Neutrophil (primary cell): ENCODE results near the gene SPPL2A.

ENCODE experiments used
- H3K27ac ChIP-seq: fragments of 200-600 bp; sonication (generic); 2 replicates; pipeline ENCODE4 v1.5.1; 2016; ENCODE audit warnings: mild to moderate bottlenecking, moderate library complexity
- H3K27me3 ChIP-seq: fragments of 200-600 bp; sonication (generic); 2 replicates; pipeline ENCODE4 v1.6.0; 2016; ENCODE audit warnings: mild to moderate bottlenecking
- H3K36me3 ChIP-seq: fragments of 200-600 bp; sonication (generic); 2 replicates; pipeline ENCODE4 v1.5.1; 2017
- H3K4me1 ChIP-seq, 2 experiments: fragments of 200-600 bp in 1 of 2; sonication (generic) in 1 of 2; 1 replicate in 1 of 2; 2 replicates in 1 of 2; pipeline versions ENCODE4 v1.5.1 to v1.6.1; 2013 to 2016; ENCODE audit warnings: low read depth in 1 of 2, low read length in 1 of 2, mild to moderate bottlenecking in 1 of 2, moderate library complexity in 1 of 2; ENCODE audit not compliant: control insufficient read depth in 1 of 2, insufficient read depth in 1 of 2
- H3K4me3 ChIP-seq, 2 experiments: fragments of 200-600 bp in 1 of 2; sonication (generic) in 1 of 2; 1 replicate in 1 of 2; 2 replicates in 1 of 2; pipeline ENCODE4 v1.5.1; 2013 to 2016; ENCODE audit warnings: low read depth in 1 of 2, low read length in 1 of 2, mild to moderate bottlenecking in 1 of 2, moderate library complexity in 1 of 2
- H3K9me3 ChIP-seq: fragments of 200-600 bp; sonication (generic); 2 replicates; pipeline ENCODE4 v1.5.1; 2016
- CTCF ChIP-seq: fragments of 200-600 bp; sonication (generic); IDR thresholded peaks from 2 replicates; pipeline ENCODE4 v1.5.1; 2016; ENCODE audit warnings: antibody characterized with exemption

SPPL2A gene

GRCh38 chr15:50810128-50810527 is 44.6 kb upstream of the SPPL2A start:
- TF ChIP-seq CTCF, result no peak
- Histone ChIP-seq H3K27ac (no peak overlapping the region), H3K9me3 (no peaks in the 10 kb centered on the region), H3K27me3 (no peaks in the 10 kb centered on the region), H3K36me3 (no peaks in the 10 kb centered on the region), H3K4me3 (no peak overlapping the region), H3K4me1 (no peaks in the 10 kb centered on the region)

GRCh38 chr15:50808728-50809127 is 43.2 kb upstream of the SPPL2A start:
- no peaks in the 10 kb centered on the region for H3K9me3 ChIP-seq
- no peak overlapping the region for H3K27ac ChIP-seq
- H3K4me3 ChIP-seq, result no peak overlapping the region
- no peaks in the 10 kb centered on the region for H3K36me3 ChIP-seq
- no peak for TF ChIP-seq CTCF
- H3K27me3 ChIP-seq, result no peaks in the 10 kb centered on the region
- no peaks in the 10 kb centered on the region for H3K4me1 ChIP-seq

GRCh38 chr15:50803479-50804180 is 38.1 kb upstream of the SPPL2A start:
- Histone ChIP-seq H3K27me3 (no peaks in the 10 kb centered on the region), H3K4me1 (no peaks in the 10 kb centered on the region), H3K36me3 (no peaks in the 10 kb centered on the region), H3K4me3 (no peak overlapping the region), H3K27ac (no peak overlapping the region), H3K9me3 (no peaks in the 10 kb centered on the region)
- TF ChIP-seq CTCF, result no peak

GRCh38 chr15:50800715-50801114 is 35.2 kb upstream of the SPPL2A start:
- Histone ChIP-seq H3K27me3 (no peaks in the 10 kb centered on the region), H3K4me3 (no peak overlapping the region), H3K4me1 (no peaks in the 10 kb centered on the region), H3K27ac (no peak overlapping the region), H3K9me3 (no peaks in the 10 kb centered on the region), H3K36me3 (no peaks in the 10 kb centered on the region)
- no peak for TF ChIP-seq CTCF

GRCh38 chr15:50798684-50799083 is 33.2 kb upstream of the SPPL2A start:
- Histone ChIP-seq H3K4me1 (no peaks in the 10 kb centered on the region), H3K27ac (no peak overlapping the region), H3K9me3 (no peaks in the 10 kb centered on the region), H3K4me3 (no peak overlapping the region), H3K36me3 (no peaks in the 10 kb centered on the region), H3K27me3 (no peaks in the 10 kb centered on the region)
- TF ChIP-seq CTCF, result no peak
